ENCODE results near the gene IGFBP2. TPM values are rescaled to one million over a fixed set of nuclear protein-coding genes. Genes with fewer than 3 reads are reported as not detected.

IGFBP2 gene
- total and polyA plus RNA-seq, 4 donors = 88.8 to 1,119 (median 352) TPM

GRCh38 chr2:216661051-216661450 is 27.8 kb downstream of the IGFBP2 start:
- Histone ChIP-seq H3K27ac (ENCODE audit: low read depth in 1 of 2, low read length in 2 of 2) (no peak overlapping the region), H3K27me3 (ENCODE audit: control insufficient read depth in 4 of 4, insufficient read depth in 4 of 4, low read length in 3 of 4) (no peaks in the 10 kb centered on the region), H3K4me1 (ENCODE audit: control insufficient read depth in 4 of 4, insufficient read depth in 4 of 4, low read length in 3 of 4) (peaks cover 1 to 15% (median 11%) of the 10 kb centered on the region in 4 donors), H3K36me3 (ENCODE audit: control insufficient read depth in 4 of 4, insufficient read depth in 3 of 4, low read depth in 1 of 4, low read length in 3 of 4) (peaks cover 0 to 8% (median 6%) of the 10 kb centered on the region in 4 donors), H3K9ac (ENCODE audit: low read depth in 1 of 2, low read length in 2 of 2) (no peak overlapping the region), H3K9me3 (ENCODE audit: control insufficient read depth in 4 of 4, low read length in 3 of 4) (no peaks in the 10 kb centered on the region), H3K4me3 (ENCODE audit: low read depth in 1 of 3, low read length in 3 of 3) (no peak overlapping the region)
- no peak for DNase-seq (ENCODE audit: low spot score)
- TF ChIP-seq FOXA2 (IDR thresholded peaks at IDR 0.05) = no peak
- no peak for TF ChIP-seq SP1 (IDR thresholded peaks at IDR 0.05)
- no peak for TF ChIP-seq EGR1 (IDR thresholded peaks at IDR 0.05; ENCODE audit: low read depth in 2 of 2)
- TF ChIP-seq CTCF (IDR thresholded peaks at IDR 0.05; ENCODE audit: low read depth, low read length, missing input control) = no peak
- no peak for TF ChIP-seq MAX (IDR thresholded peaks at IDR 0.05)
- TF ChIP-seq HNF4G (IDR thresholded peaks at IDR 0.05) = no peak
- TF ChIP-seq TAF1 (conservative IDR thresholded peaks at IDR 0.05) = no peak
- TF ChIP-seq RXRA (IDR thresholded peaks at IDR 0.05) = no peak
- no peak for TF ChIP-seq HNF4A (conservative IDR thresholded peaks at IDR 0.05)
- no peak for TF ChIP-seq JUND (IDR thresholded peaks at IDR 0.05)
- 98% methylated on average over 5 of the region's 5 CpGs for WGBS

GRCh38 chr2:216661639-216662375 is 28.6 kb downstream of the IGFBP2 start:
- Histone ChIP-seq H3K27me3 (ENCODE audit: control insufficient read depth in 4 of 4, insufficient read depth in 4 of 4, low read length in 3 of 4) (no peaks in the 10 kb centered on the region), H3K4me1 (ENCODE audit: control insufficient read depth in 4 of 4, insufficient read depth in 4 of 4, low read length in 3 of 4) (peaks cover 1 to 18% (median 12%) of the 10 kb centered on the region in 4 donors), H3K36me3 (ENCODE audit: control insufficient read depth in 4 of 4, insufficient read depth in 3 of 4, low read depth in 1 of 4, low read length in 3 of 4) (peaks cover 0 to 8% (median 6%) of the 10 kb centered on the region in 4 donors), H3K9ac (ENCODE audit: low read depth in 1 of 2, low read length in 2 of 2) (no peak overlapping the region), H3K9me3 (ENCODE audit: control insufficient read depth in 4 of 4, low read length in 3 of 4) (no peaks in the 10 kb centered on the region), H3K27ac (ENCODE audit: low read depth in 1 of 2, low read length in 2 of 2) (no peak overlapping the region), H3K4me3 (ENCODE audit: low read depth in 1 of 3, low read length in 3 of 3) (no peak overlapping the region)
- DNase-seq (ENCODE audit: low spot score) = no peak
- whole genome bisulfite sequencing = 87% methylated on average over 20 of the region's 20 CpGs
- TF ChIP-seq CTCF (IDR thresholded peaks at IDR 0.05; ENCODE audit: low read depth, low read length, missing input control) = peak; percentile 31
- TF ChIP-seq RAD21 (IDR thresholded peaks at IDR 0.05) = peak; percentile 59 to 73
- TF ChIP-seq MAX (IDR thresholded peaks at IDR 0.05) = no peak

GRCh38 chr2:216663106-216663505 is 29.9 kb downstream of the IGFBP2 start:
- Histone ChIP-seq H3K4me1 (ENCODE audit: control insufficient read depth in 4 of 4, insufficient read depth in 4 of 4, low read length in 3 of 4) (peaks cover 0 to 18% (median 12%) of the 10 kb centered on the region in 4 donors), H3K9ac (ENCODE audit: low read depth in 1 of 2, low read length in 2 of 2) (no peak overlapping the region), H3K27me3 (ENCODE audit: control insufficient read depth in 4 of 4, insufficient read depth in 4 of 4, low read length in 3 of 4) (no peaks in the 10 kb centered on the region), H3K36me3 (ENCODE audit: control insufficient read depth in 4 of 4, insufficient read depth in 3 of 4, low read depth in 1 of 4, low read length in 3 of 4) (peaks cover 0 to 8% (median 6%) of the 10 kb centered on the region in 4 donors), H3K4me3 (ENCODE audit: low read depth in 1 of 3, low read length in 3 of 3) (no peak overlapping the region), H3K27ac (ENCODE audit: low read depth in 1 of 2, low read length in 2 of 2) (no peak overlapping the region), H3K9me3 (ENCODE audit: control insufficient read depth in 4 of 4, low read length in 3 of 4) (no peaks in the 10 kb centered on the region)
- 92% methylated on average over 1 of the region's 1 CpG for WGBS
- DNase-seq (ENCODE audit: low spot score) = no peak
- no peak for TF ChIP-seq SP1 (IDR thresholded peaks at IDR 0.05)
- no peak for TF ChIP-seq EGR1 (IDR thresholded peaks at IDR 0.05; ENCODE audit: low read depth in 2 of 2)
- no peak for TF ChIP-seq YY1 (IDR thresholded peaks at IDR 0.05)
- TF ChIP-seq TAF1 (conservative IDR thresholded peaks at IDR 0.05) = no peak
- TF ChIP-seq RXRA (IDR thresholded peaks at IDR 0.05) = no peak
- TF ChIP-seq NR2F2 (IDR thresholded peaks at IDR 0.05) = no peak
- TF ChIP-seq FOXA1 (IDR thresholded peaks at IDR 0.05) = no peak
